H1 (cell line): ENCODE results near the gene PDCD6IP. TPM values are rescaled to one million over a fixed set of nuclear protein-coding genes. Genes with fewer than 3 reads are reported as not detected.

Experiments used
- CREB1 ChIP-seq: IDR thresholded peaks from 2 replicates; pipeline ENCODE4 v1.6.1; 2012; ENCODE audit warnings: inconsistent platforms
- HDAC6 ChIP-seq: IDR thresholded peaks from one replicate; pipeline ENCODE4 v1.7.1; 2012; ENCODE audit warnings: low read depth, mild to moderate bottlenecking, inconsistent platforms, low read length, moderate library complexity
- KDM5A ChIP-seq: fragments of 200-600 bp; IDR thresholded peaks from 2 replicates; pipeline ENCODE4 v1.7.1; 2012; ENCODE audit warnings: mild to moderate bottlenecking, low read length, inconsistent platforms, mixed read lengths
- MAFK ChIP-seq: IDR thresholded peaks from 2 replicates; pipeline ENCODE4 v1.6.1; 2012; ENCODE audit warnings: low read depth, mild to moderate bottlenecking, improper control_type of control experiment, low read length
- RXRA ChIP-seq: IDR thresholded peaks from 2 replicates; pipeline ENCODE4 v1.6.1; 2011; ENCODE audit warnings: low read depth, mild to moderate bottlenecking, low read length, moderate library complexity; ENCODE audit not compliant: insufficient read depth
- SIRT6 ChIP-seq: IDR thresholded peaks from one replicate; pipeline ENCODE4 v1.7.1; 2012; ENCODE audit warnings: low read length, inconsistent platforms
- SRF ChIP-seq: IDR thresholded peaks from 2 replicates; pipeline ENCODE4 v1.6.1; 2011; ENCODE audit warnings: mild to moderate bottlenecking, low read depth, low read length, moderate library complexity
- ZNF274 ChIP-seq: IDR thresholded peaks from 2 replicates; pipeline ENCODE4 v1.7.0; 2012; ENCODE audit warnings: low read length, borderline replicate concordance; ENCODE audit errors: extremely low read depth
- polyA plus RNA-seq, 7 experiments: library from polyadenylated mRNA; depleted of rRNA in 3 of 7; stranded (reverse) in 5 of 7; unstranded in 2 of 7; fragments of >200 nt in 5 of 7; fragments of 200-250 nt in 2 of 7; gene quantifications; 1 replicate in 5 of 7; 2 replicates in 1 of 7; 4 replicates in 1 of 7; pipeline versions ENCODE4 v1.2.1 to v1.2.3, GENCODE V29; 2011 to 2013; ENCODE audit warnings: missing spikeins in 2 of 7, mixed read lengths in 2 of 7
- total RNA-seq: library from RNA; stranded (reverse); fragmentation: NEBNext Ultra II Directional; extraction: Animal tissue kit (Norgen Biotek cat#: 25700); gene quantifications from 2 replicates; pipeline ENCODE4 v1.2.1, GENCODE V29; 2021
- TF ChIP-seq, protein P1 (sequence below): fragments of 300-600 bp; sonication (generic); IDR thresholded peaks from 2 replicates; pipeline ENCODE4 v1.7.1; 2012; ENCODE audit warnings: low read length, moderate library complexity, mild to moderate bottlenecking, inconsistent platforms; ENCODE audit not compliant: insufficient replicate concordance
- TF ChIP-seq, protein P2 (sequence below): IDR thresholded peaks from 2 replicates; pipeline ENCODE4 v1.6.1; 2012; ENCODE audit warnings: inconsistent platforms

PDCD6IP gene
- total and polyA plus RNA-seq, 2 of the 8 experiments (the other 6 are each of a cell fraction or from before 2014, with no cell fraction given): 61.7 to 155 TPM

DNA sequence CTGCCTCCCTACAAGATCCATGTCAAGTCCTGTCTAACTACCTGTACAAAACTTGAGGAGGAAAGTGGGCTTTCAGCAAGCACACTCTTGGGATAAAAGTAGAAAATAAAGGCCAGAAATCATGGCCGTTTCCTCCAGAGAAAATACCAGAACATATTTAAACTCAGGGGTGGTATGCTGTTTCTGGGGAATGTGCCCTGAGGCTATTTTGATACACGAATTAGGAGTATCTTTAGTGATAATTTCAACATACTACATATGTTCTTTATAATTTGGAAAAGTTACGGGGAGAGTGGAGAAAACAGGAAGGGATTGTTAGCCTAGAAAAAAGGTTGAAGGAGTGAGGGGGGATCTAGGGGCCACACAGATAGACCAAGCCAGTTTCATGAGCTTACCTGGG lies 18.7 kb upstream of the PDCD6IP start (continued):
- TF ChIP-seq, protein P1, sequence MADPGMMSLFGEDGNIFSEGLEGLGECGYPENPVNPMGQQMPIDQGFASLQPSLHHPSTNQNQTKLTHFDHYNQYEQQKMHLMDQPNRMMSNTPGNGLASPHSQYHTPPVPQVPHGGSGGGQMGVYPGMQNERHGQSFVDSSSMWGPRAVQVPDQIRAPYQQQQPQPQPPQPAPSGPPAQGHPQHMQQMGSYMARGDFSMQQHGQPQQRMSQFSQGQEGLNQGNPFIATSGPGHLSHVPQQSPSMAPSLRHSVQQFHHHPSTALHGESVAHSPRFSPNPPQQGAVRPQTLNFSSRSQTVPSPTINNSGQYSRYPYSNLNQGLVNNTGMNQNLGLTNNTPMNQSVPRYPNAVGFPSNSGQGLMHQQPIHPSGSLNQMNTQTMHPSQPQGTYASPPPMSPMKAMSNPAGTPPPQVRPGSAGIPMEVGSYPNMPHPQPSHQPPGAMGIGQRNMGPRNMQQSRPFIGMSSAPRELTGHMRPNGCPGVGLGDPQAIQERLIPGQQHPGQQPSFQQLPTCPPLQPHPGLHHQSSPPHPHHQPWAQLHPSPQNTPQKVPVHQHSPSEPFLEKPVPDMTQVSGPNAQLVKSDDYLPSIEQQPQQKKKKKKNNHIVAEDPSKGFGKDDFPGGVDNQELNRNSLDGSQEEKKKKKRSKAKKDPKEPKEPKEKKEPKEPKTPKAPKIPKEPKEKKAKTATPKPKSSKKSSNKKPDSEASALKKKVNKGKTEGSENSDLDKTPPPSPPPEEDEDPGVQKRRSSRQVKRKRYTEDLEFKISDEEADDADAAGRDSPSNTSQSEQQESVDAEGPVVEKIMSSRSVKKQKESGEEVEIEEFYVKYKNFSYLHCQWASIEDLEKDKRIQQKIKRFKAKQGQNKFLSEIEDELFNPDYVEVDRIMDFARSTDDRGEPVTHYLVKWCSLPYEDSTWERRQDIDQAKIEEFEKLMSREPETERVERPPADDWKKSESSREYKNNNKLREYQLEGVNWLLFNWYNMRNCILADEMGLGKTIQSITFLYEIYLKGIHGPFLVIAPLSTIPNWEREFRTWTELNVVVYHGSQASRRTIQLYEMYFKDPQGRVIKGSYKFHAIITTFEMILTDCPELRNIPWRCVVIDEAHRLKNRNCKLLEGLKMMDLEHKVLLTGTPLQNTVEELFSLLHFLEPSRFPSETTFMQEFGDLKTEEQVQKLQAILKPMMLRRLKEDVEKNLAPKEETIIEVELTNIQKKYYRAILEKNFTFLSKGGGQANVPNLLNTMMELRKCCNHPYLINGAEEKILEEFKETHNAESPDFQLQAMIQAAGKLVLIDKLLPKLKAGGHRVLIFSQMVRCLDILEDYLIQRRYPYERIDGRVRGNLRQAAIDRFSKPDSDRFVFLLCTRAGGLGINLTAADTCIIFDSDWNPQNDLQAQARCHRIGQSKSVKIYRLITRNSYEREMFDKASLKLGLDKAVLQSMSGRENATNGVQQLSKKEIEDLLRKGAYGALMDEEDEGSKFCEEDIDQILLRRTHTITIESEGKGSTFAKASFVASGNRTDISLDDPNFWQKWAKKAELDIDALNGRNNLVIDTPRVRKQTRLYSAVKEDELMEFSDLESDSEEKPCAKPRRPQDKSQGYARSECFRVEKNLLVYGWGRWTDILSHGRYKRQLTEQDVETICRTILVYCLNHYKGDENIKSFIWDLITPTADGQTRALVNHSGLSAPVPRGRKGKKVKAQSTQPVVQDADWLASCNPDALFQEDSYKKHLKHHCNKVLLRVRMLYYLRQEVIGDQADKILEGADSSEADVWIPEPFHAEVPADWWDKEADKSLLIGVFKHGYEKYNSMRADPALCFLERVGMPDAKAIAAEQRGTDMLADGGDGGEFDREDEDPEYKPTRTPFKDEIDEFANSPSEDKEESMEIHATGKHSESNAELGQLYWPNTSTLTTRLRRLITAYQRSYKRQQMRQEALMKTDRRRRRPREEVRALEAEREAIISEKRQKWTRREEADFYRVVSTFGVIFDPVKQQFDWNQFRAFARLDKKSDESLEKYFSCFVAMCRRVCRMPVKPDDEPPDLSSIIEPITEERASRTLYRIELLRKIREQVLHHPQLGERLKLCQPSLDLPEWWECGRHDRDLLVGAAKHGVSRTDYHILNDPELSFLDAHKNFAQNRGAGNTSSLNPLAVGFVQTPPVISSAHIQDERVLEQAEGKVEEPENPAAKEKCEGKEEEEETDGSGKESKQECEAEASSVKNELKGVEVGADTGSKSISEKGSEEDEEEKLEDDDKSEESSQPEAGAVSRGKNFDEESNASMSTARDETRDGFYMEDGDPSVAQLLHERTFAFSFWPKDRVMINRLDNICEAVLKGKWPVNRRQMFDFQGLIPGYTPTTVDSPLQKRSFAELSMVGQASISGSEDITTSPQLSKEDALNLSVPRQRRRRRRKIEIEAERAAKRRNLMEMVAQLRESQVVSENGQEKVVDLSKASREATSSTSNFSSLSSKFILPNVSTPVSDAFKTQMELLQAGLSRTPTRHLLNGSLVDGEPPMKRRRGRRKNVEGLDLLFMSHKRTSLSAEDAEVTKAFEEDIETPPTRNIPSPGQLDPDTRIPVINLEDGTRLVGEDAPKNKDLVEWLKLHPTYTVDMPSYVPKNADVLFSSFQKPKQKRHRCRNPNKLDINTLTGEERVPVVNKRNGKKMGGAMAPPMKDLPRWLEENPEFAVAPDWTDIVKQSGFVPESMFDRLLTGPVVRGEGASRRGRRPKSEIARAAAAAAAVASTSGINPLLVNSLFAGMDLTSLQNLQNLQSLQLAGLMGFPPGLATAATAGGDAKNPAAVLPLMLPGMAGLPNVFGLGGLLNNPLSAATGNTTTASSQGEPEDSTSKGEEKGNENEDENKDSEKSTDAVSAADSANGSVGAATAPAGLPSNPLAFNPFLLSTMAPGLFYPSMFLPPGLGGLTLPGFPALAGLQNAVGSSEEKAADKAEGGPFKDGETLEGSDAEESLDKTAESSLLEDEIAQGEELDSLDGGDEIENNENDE: no peak
- TF ChIP-seq MAFK: no peak
- TF ChIP-seq SRF: no peak
- TF ChIP-seq HDAC6: no peak
- no peak for TF ChIP-seq RXRA
- no peak for TF ChIP-seq ZNF274
- TF ChIP-seq, protein P2, sequence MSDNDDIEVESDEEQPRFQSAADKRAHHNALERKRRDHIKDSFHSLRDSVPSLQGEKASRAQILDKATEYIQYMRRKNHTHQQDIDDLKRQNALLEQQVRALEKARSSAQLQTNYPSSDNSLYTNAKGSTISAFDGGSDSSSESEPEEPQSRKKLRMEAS: no peak
- TF ChIP-seq KDM5A: no peak
- TF ChIP-seq SIRT6: no peak
- TF ChIP-seq CREB1: no peak
